GM21528 (cell line): ENCODE data around the gene CCL5.
"Not testable (repeated sequence)": the region's sequence is repeated elsewhere in the genome, so short reads cannot be mapped to it uniquely, and the experiment has no call there.

ENCODE experiments used
- ATAC-seq: cut with Tn5 transposase; IDR thresholded peaks from one replicate; pipeline ENCODE4 v1.9.1; 2021; ENCODE audit warnings: mild to moderate bottlenecking, moderate library complexity; ENCODE audit not compliant: unreplicated experiment, low FRiP score

The CCL5 gene

GRCh38 chr17:35900280-35900679 is 20.1 kb upstream of the CCL5 start:
- no peak for ATAC-seq

GRCh38 chr17:35898283-35899070 is 18.3 kb upstream of the CCL5 start:
- no peak for ATAC-seq

- ATAC-seq = not testable (repeated sequence)
Measured at GRCh38 chr17:35897772-35898171, 17.6 kb upstream of the CCL5 start.

- ATAC-seq = no peak
Measured at GRCh38 chr17:35895636-35896587, 15.8 kb upstream of the CCL5 start.

GRCh38 chr17:35894206-35894605 is 14.0 kb upstream of the CCL5 start:
- ATAC-seq = no peak

GRCh38 chr17:35893751-35894150 is 13.6 kb upstream of the CCL5 start:
- no peak for ATAC-seq

GRCh38 chr17:35892091-35893035 is 12.2 kb upstream of the CCL5 start:
- no peak for ATAC-seq

GRCh38 chr17:35891269-35891668 is 11.1 kb upstream of the CCL5 start:
- no peak for ATAC-seq

- no peak for ATAC-seq
Measured at GRCh38 chr17:35890774-35891155, 10.6 kb upstream of the CCL5 start.

- ATAC-seq = no peak
Measured at GRCh38 chr17:35889818-35890773, 9.9 kb upstream of the CCL5 start.

- ATAC-seq = no peak
Measured at GRCh38 chr17:35889241-35889640, 9.1 kb upstream of the CCL5 start.

GRCh38 chr17:35878361-35878760 is 1.8 kb downstream of the CCL5 start:
- no peak for ATAC-seq

GRCh38 chr17:35877345-35878029 is 2.7 kb downstream of the CCL5 start:
- ATAC-seq = no peak

GRCh38 chr17:35876534-35876933 is 3.6 kb downstream of the CCL5 start:
- no peak for ATAC-seq

GRCh38 chr17:35875800-35876139 is 4.4 kb downstream of the CCL5 start:
- no peak for ATAC-seq

GRCh38 chr17:35875072-35875799 is 4.9 kb downstream of the CCL5 start:
- no peak for ATAC-seq

GRCh38 chr17:35872196-35872980 is 7.8 kb downstream of the CCL5 start:
- no peak for ATAC-seq
